Measurements from ENCODE around the gene TMPRSS6. TPM values are rescaled to one million over a fixed set of nuclear protein-coding genes. Genes with fewer than 3 reads are reported as not detected.

TMPRSS6 gene
- total RNA-seq, 2 donors from 2014 or later, result 0.33 to 0.52 TPM

- intact Hi-C loops (cut with DNase I), result no loop called here
- 61% methylated on average over 2 of the region's 2 CpGs for WGBS, 2 donors
- Histone ChIP-seq H3K9me3 (no peaks in the 10 kb centered on the region), H3K4me1 (peaks cover 9% of the 10 kb centered on the region), H3K27me3 (no peaks in the 10 kb centered on the region), H3K27ac (no peak overlapping the region), H3K4me3 (no peak overlapping the region), H3K36me3 (replicated peaks in 1 of 2; ENCODE audit: insufficient read depth in 1 of 2, low read depth in 2 of 2) (no peaks in the 10 kb centered on the region)
- no peak for DNase-seq
- TF ChIP-seq POLR2A (IDR thresholded peaks at IDR 0.05) (no peak), CTCF (IDR thresholded peaks at IDR 0.05) (no peak)
- no peak for ATAC-seq
Measured at GRCh38 chr22:37049224-37049623, 60.3 kb downstream of the TMPRSS6 start.

- Histone ChIP-seq H3K9me3 (no peaks in the 10 kb centered on the region), H3K4me1 (peaks cover 20% of the 10 kb centered on the region), H3K27ac (no peak overlapping the region), H3K27me3 (no peaks in the 10 kb centered on the region), H3K36me3 (replicated peaks in 1 of 2; ENCODE audit: insufficient read depth in 1 of 2, low read depth in 2 of 2) (no peaks in the 10 kb centered on the region), H3K4me3 (no peak overlapping the region)
- WGBS, 2 donors, result 83 to 85% methylated on average over 6 of the region's 6 CpGs
- no peak for TF ChIP-seq CTCF (IDR thresholded peaks at IDR 0.05)
- TF ChIP-seq POLR2A (IDR thresholded peaks at IDR 0.05), result no peak
- DNase-seq, result no peak
- intact Hi-C loops (cut with DNase I), result no loop called here
- no peak for ATAC-seq
Measured at GRCh38 chr22:37048133-37048532, 61.4 kb downstream of the TMPRSS6 start.

- 86 to 89% methylated on average over 5 to 7 of the region's 7 CpGs for WGBS, 2 donors
- H3K4me3 ChIP-seq, result no peak overlapping the region
- ATAC-seq, result no peak
Measured at GRCh38 chr22:37047006-37047405, 62.5 kb downstream of the TMPRSS6 start.

GRCh38 chr22:37046589-37046988, 62.9 kb downstream of the TMPRSS6 start:
- Histone ChIP-seq H3K4me3 (no peak overlapping the region), H3K27ac (no peak overlapping the region), H3K9me3 (no peaks in the 10 kb centered on the region), H3K4me1 (peaks cover 13% of the 10 kb centered on the region), H3K27me3 (no peaks in the 10 kb centered on the region), H3K36me3 (replicated peaks in 1 of 2; ENCODE audit: insufficient read depth in 1 of 2, low read depth in 2 of 2) (no peaks in the 10 kb centered on the region)
- no peak for ATAC-seq
- TF ChIP-seq POLR2A (IDR thresholded peaks at IDR 0.05) (no peak), CTCF (IDR thresholded peaks at IDR 0.05) (no peak)
- DNase-seq, result no peak
- 76% methylated on average over 6 of the region's 6 CpGs; no CpG with 5 or more reads in 1 of the 2 donors for WGBS, 2 donors
- intact Hi-C loops (cut with DNase I), result no loop called here

More at GRCh38 chr22:37047006-37047405, 62.5 kb downstream of the TMPRSS6 start:
- H3K27ac ChIP-seq, result no peak overlapping the region
- H3K27me3 ChIP-seq, result no peaks in the 10 kb centered on the region
- peaks cover 16% of the 10 kb centered on the region for H3K4me1 ChIP-seq
- H3K36me3 ChIP-seq (replicated peaks in 1 of 2; ENCODE audit: insufficient read depth in 1 of 2, low read depth in 2 of 2), result no peaks in the 10 kb centered on the region
- no peak for TF ChIP-seq CTCF (IDR thresholded peaks at IDR 0.05)
- TF ChIP-seq POLR2A (IDR thresholded peaks at IDR 0.05), result no peak
- no peaks in the 10 kb centered on the region for H3K9me3 ChIP-seq
- intact Hi-C loops (cut with DNase I), result no loop called here
- no peak for DNase-seq

- Histone ChIP-seq H3K27ac (no peak overlapping the region), H3K4me3 (no peak overlapping the region), H3K27me3 (no peaks in the 10 kb centered on the region), H3K36me3 (replicated peaks in 1 of 2; ENCODE audit: insufficient read depth in 1 of 2, low read depth in 2 of 2) (no peaks in the 10 kb centered on the region), H3K9me3 (no peaks in the 10 kb centered on the region), H3K4me1 (peaks cover 13% of the 10 kb centered on the region)
- DNase-seq, result no peak
- ATAC-seq, result no peak
- WGBS, 2 donors, result 47 to 56% methylated on average over 4 of the region's 4 CpGs
- TF ChIP-seq POLR2A (IDR thresholded peaks at IDR 0.05) (no peak), CTCF (IDR thresholded peaks at IDR 0.05) (peak in 5 of 7 experiments; percentile 10 to 26 (median 19))
- intact Hi-C loops (cut with DNase I), result no loop called here
Measured at GRCh38 chr22:37045958-37046357, 63.6 kb downstream of the TMPRSS6 start.
